ENCODE measurements around the gene CASTOR1. TPM values are rescaled to one million over a fixed set of nuclear protein-coding genes. Genes with fewer than 3 reads are reported as not detected.

CASTOR1 gene
- total and polyA plus RNA-seq, 12 donors: 2.8 to 14.7 (median 6.2) TPM

- peaks cover 0 to 96% (median 25%) of the 10 kb centered on the region in 9 donors for H3K36me3 ChIP-seq
- DNase-seq: no peak
- TF ChIP-seq, protein P1, sequence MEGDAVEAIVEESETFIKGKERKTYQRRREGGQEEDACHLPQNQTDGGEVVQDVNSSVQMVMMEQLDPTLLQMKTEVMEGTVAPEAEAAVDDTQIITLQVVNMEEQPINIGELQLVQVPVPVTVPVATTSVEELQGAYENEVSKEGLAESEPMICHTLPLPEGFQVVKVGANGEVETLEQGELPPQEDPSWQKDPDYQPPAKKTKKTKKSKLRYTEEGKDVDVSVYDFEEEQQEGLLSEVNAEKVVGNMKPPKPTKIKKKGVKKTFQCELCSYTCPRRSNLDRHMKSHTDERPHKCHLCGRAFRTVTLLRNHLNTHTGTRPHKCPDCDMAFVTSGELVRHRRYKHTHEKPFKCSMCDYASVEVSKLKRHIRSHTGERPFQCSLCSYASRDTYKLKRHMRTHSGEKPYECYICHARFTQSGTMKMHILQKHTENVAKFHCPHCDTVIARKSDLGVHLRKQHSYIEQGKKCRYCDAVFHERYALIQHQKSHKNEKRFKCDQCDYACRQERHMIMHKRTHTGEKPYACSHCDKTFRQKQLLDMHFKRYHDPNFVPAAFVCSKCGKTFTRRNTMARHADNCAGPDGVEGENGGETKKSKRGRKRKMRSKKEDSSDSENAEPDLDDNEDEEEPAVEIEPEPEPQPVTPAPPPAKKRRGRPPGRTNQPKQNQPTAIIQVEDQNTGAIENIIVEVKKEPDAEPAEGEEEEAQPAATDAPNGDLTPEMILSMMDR (IDR thresholded peaks at IDR 0.05): no peak
- no peaks in the 10 kb centered on the region for H3K9me3 ChIP-seq
- intact Hi-C loops (cut with DNase I): no loop called here
- peak overlapping the region in 1 of 10 donors; percentile 47 for H3K27ac ChIP-seq
- no peak for ATAC-seq
- no peaks in the 10 kb centered on the region for H3K27me3 ChIP-seq
- H3K4me3 ChIP-seq: no peak overlapping the region
- peaks cover 14 to 48% (median 29%) of the 10 kb centered on the region in 9 donors for H3K4me1 ChIP-seq
- WGBS, 2 donors: 91 to 95% methylated on average over 11 of the region's 11 CpGs
Measured at GRCh38 chr22:30297276-30297990, 8.1 kb upstream of the CASTOR1 start.

DNA sequence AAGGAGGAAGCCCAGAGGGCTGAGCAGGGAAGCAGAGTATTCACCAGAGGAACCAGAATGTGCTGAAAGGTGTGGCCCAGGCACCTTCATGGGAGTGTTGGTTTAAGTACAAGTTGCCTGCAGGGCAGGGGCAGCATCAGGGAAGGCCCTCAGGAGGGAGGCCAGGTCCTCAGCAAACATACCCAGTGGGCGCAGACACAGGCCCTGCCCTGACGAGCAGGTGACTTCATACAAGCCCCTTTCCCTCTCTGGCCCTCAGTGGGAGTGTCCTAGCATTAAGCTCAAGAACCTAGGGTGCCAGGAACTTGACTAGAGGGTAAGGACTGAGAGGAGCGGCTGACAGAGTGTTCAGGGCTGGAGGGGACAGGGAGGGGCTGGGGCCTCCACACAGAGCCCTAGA is 7.5 kb upstream of the CASTOR1 start:
- intact Hi-C loops (cut with DNase I): no loop called here
- H3K9me3 ChIP-seq: no peaks in the 10 kb centered on the region
- no peak for DNase-seq
- no peak overlapping the region for H3K4me3 ChIP-seq
- TF ChIP-seq, protein P1 (IDR thresholded peaks at IDR 0.05): no peak
- peaks cover 11 to 47% (median 26%) of the 10 kb centered on the region in 9 donors for H3K4me1 ChIP-seq
- peaks cover 0 to 100% (median 25%) of the 10 kb centered on the region in 9 donors for H3K36me3 ChIP-seq
- H3K27ac ChIP-seq: peak overlapping the region in 1 of 10 donors; percentile 47
- 87 to 94% methylated on average over 3 of the region's 3 CpGs for WGBS, 2 donors
- ATAC-seq: no peak
- no peaks in the 10 kb centered on the region for H3K27me3 ChIP-seq

- no peak for ATAC-seq
- 95 to 97% methylated on average over 4 of the region's 4 CpGs for WGBS, 2 donors
- no peak for DNase-seq
- no peak overlapping the region for H3K4me3 ChIP-seq
- H3K36me3 ChIP-seq: peaks cover 0 to 100% (median 25%) of the 10 kb centered on the region in 9 donors
- intact Hi-C loops (cut with DNase I): no loop called here
- TF ChIP-seq, protein P1 (IDR thresholded peaks at IDR 0.05): no peak
- H3K4me1 ChIP-seq: peaks cover 12 to 47% (median 26%) of the 10 kb centered on the region in 9 donors
- no peaks in the 10 kb centered on the region for H3K27me3 ChIP-seq
- no peak overlapping the region for H3K27ac ChIP-seq
- H3K9me3 ChIP-seq: no peaks in the 10 kb centered on the region
Measured at GRCh38 chr22:30296324-30296723, 7.0 kb upstream of the CASTOR1 start.

DNA sequence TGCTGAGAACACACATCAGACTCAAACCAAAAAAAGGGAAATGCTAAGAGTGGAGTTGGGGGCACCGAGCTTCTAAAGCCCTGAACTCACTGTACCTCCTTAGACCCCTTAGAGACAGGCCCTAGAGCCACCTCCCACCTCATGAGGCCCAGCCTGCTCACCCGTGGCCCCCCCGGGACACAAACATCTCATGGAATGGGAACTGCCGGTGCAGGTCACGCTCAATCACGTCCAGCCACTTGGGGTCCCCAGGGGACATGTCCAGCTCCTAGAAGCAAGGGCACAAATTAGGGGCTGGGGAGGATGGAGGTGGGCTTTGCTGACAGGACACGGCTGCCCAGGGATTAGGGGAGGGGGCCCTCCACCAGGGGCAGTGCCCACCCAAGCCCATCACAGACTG is 6.3 kb upstream of the CASTOR1 start:
- peaks cover 16 to 47% (median 27%) of the 10 kb centered on the region in 9 donors for H3K4me1 ChIP-seq
- no peaks in the 10 kb centered on the region for H3K27me3 ChIP-seq
- no peaks in the 10 kb centered on the region for H3K9me3 ChIP-seq
- peaks cover 0 to 93% (median 25%) of the 10 kb centered on the region in 9 donors for H3K36me3 ChIP-seq
- no peak overlapping the region for H3K4me3 ChIP-seq
- H3K27ac ChIP-seq: peak overlapping the region in 1 of 10 donors; percentile 21
- DNase-seq: no peak
- no peak for ATAC-seq
- TF ChIP-seq, protein P1 (IDR thresholded peaks at IDR 0.05): no peak
- intact Hi-C loops (cut with DNase I): no loop called here
- 69 to 71% methylated on average over 7 of the region's 7 CpGs for WGBS, 2 donors

Data from heart right ventricle (tissue), 16 donors.